ENCODE results near the gene NPIPB8.
"Not testable (repeated sequence)": the region's sequence is repeated elsewhere in the genome, so short reads cannot be mapped to it uniquely, and the experiment has no call there.

Gene NPIPB8

DNA sequence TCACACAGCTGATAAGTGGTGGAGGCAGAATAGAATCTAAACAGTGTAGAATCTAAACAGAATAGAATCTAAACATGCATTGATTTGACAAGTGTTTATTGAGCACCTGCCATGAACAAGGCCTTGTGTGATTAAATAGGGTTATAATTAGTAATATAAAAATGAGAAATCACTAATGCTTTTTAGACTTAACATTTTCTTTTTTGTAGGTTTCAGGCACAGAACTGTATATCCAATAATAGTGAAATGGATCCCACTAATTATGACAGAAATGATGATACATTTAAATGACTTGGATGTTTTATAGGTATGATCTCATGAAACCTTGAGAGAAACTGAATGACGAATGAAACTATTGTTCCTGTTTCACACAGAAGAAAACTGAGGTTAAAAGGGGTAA, at the start of gene NPIPB8:
Gene NPIPB8 (plus strand): TSS at position 301 of the 400 bp plus-strand sequence. CDS start 296 bp downstream, outside the sequence.
- DNase-seq (ENCODE audit: low spot score); FAIRE-seq: not testable (repeated sequence)

DNA sequence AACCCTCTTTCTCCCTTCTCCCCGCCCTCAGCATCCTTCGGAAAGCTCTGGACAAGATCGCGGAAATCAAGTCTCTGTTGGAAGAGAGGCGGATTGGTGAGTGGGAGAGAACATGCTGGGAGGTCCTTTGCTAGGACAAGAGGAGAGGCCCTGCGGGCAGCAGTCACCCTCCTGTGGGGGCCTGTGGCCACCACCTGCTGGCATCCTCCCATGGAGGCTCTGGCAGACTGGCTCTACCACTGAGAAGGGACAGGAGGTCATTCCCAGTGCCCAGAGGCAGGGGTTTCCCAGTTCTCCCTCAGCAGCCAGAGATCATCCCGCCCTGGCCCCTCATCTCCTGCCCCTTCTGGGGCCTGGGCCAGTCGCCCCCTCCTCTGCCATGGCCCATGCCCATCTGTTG, 48.8 kb upstream of the NPIPB8 start:
- no peak for DNase-seq (ENCODE audit: low spot score)
- FAIRE-seq = no peak

DNA sequence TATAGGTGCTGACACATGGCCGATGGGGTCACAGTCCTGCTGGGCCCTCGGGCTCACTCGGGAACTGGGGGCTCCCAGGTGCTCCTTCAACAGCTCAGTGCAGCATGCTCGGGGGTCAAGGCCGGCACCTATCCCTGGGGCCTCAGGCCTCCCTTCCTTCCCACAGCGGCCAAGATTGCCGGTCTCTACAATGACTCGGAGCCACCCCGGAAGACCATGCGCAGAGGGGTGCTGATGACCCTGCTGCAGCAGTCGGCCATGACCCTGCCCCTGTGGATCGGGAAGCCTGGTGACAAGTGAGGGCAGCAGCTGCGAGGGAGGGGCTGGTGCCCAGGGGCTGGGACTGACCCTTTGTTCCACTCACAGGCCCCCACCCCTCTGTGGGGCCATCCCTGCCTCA, 47.9 kb upstream of the NPIPB8 start:
- FAIRE-seq = no peak
- no peak for DNase-seq (ENCODE audit: low spot score)

DNA sequence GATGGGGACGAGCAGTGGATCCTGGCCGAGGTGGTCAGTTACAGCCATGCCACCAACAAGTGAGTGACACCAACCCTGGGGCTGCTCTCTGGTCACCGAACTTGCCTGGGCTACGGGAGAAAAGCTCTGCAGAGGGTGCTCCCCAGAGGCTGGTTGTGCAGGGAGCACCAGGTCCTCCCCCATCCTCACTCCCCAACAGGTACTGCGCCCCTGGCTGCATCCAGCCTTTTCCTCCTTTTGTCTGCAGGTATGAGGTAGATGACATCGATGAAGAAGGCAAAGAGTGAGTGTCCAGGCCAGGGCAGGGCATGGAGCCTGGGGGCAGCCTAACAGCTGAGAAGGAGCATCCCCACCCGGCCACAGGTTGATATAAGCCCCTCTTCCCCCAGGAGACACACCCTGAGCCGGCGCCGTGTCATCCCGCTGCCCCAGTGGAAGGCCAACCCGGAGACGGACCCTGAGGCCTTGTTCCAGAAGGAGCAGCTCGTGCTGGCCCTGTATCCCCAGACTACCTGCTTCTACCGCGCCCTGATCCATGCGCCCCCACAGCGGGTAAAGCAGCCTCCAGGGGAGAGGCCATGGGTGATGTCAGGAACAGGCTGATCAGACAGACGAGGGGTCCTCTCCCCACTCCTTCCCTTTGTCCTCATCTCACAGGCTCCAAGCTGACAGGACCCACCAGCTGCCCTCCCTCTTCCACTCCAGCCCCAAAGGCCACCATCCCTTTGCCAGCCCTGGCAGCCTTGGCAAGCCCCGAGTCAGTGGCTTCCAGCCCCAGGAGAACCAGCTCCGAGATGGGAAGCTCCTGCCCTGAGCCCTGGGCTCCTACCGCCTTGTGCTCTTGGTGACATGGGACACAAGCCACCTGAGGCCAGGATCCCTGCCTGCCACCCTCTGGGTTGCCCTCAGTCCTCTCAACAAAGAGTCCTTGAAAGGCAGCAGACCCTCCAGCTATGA, 47.2 kb upstream of the NPIPB8 start:
- FAIRE-seq = no peak

DNA sequence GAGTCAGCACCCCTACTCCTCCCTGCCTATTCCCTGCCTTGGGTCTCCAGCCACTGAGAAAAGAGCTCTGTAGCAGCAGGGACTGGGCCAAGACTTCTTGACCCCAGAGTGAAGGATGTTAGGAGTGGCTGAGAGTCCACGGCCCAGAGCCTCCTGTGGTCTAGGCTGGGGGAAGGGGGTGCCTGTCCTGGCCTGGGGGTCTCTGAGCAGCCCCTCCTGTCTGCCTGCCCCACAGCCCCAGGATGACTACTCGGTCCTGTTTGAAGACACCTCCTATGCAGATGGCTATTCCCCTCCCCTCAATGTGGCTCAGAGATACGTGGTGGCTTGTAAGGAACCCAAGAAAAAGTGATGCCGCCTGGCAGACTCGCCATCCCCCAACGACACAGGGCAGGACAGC, 46.5 kb upstream of the NPIPB8 start:
- FAIRE-seq = no peak
- DNase-seq (ENCODE audit: low spot score) = no peak

More for the DNA sequence above, 47.2 kb upstream of the NPIPB8 start:
- no peak for DNase-seq (ENCODE audit: low spot score)

DNA sequence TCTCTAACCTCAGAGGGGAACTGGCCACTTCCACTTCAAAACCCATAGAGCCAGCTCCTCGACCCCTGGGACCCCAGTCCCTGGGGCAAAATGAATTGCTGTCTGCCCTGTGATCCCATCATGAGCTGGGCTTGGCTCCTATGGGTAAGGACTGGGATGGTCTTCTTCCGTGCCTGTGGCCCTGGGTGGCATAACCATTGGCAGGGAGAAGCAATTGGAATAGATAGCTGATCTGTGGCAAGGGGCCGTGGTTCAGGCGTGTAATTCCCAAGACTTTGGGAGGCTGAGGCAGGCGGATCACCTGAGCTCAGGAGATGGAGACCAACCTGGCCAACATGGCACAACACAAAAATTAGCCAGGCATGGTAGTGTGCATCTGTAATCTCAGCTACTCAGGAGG, 45.4 kb upstream of the NPIPB8 start:
- DNase-seq (ENCODE audit: low spot score) (no peak), FAIRE-seq (no peak)

DNA sequence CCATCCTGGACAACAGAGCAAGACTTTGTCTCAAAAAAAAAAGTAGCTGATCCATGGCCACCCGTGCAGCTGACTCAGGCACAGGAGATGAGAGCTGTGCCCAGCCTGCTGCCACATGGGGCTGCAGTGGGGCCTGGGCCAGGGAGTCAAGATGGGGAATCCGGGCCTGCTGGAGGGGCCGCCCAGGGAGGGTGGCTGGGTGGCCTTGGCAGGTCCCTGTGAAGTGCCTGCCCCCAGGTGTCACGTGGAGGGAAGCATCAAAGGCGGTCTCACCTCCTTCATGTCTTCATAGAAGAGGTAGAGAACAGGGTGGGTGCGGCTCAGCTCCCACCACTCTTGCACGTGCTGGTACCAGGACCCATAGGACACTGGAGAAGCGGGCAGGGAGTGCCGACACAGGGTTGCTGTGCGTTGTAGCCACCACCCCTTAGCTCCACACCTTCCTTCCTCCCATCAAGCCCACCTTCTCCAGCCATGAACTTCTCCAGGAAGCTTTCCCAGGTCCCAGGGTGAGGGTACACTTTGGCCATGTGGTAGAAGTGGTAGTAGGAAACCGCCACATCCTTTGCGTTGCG, 44.8 kb upstream of the NPIPB8 start:
- FAIRE-seq = no peak
- DNase-seq (ENCODE audit: low spot score) = no peak

DNA sequence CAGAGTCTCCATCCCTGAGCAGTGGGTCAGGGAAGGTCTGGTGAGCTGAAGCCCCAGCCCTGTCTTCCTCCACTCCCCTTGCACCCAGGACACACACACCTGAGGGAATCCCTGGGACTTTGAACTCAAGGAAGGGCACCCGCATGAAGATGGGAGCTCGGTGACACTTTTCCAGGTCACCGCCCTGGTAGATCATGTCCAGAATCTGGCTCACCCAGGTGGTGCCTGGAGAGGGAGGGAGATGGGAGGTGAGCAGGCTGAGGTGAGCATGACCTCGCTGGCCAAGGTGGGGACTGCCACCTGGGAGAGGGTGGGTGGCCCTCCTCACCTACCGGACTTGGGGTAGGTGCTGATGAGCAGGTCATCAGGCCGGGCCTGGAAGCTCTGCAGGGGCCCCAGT, 42.4 kb upstream of the NPIPB8 start:
- not testable (repeated sequence) for FAIRE-seq

DNA sequence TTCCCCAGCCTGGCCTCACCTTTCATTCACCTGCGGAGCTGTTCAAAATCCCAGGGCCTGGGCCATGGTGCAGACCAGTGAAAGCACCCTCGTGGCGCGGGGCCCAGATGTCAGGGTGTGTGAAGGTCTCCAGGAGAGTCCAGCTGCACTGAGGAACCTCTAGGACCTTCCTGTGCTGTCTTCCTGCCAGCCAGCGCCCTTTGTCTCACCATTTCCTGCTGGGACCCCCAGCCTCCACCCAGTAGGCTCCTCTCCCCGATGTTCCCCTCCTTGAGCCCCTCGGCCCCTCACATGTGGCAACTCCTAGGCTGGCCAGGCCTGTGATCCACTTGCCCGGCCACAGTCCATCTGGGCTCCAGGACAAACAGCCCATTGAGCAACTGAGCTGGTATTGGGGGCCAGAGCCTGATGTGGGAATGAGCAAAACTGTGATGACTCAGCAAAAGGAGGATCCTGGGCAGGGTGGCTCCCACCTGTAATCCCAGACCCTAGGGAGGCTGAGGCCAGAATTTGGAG, 41.7 kb upstream of the NPIPB8 start:
- DNase-seq (ENCODE audit: low spot score) (no peak), FAIRE-seq (no peak)

More for the DNA sequence above, 42.4 kb upstream of the NPIPB8 start:
- DNase-seq (ENCODE audit: low spot score) = not testable (repeated sequence)

DNA sequence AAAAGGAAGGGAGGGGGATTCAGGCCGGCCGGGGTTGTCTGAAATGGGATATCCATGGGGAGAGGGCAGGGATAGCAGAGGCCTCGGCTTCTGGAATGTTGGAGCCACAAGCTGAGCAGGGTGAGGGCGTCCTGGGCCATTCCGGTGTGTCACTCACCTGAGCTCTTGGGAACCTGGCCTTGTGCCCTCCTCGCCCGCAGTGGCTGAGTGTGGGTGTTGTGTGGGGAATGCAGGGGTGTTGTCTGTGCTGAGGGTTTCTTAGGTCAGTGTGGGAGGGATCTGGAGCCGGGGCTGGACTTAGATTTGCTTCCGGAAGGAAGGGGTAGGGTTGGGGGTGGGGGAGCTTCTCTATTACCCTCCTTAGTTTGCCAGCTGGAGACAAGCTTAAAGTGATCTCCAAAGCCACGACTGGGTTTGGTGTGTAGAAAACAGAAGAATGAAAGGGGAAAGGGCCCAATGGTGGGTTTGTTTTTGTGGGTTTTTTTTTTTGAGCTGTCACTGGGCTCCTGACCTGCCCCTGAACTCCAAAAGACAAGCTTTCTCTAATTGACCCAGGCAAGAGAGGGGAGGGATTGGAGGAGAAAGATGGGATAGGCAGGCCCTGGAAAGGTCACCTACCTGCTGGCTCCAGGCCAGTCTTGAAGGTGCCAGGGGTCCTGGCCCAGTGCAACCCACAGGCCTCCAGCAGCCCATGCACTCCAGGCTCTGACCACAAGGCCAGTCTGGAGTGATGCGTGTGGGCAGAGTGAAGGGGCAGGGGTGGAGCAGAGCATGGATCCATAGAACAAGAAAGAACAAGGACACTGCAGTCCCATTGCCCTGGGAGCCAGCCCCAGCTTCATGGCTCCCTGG, 40.8 kb upstream of the NPIPB8 start, which contains the start of gene SULT1A2:
Gene SULT1A2 (minus strand): TSS at position 211 of the 852 bp plus-strand sequence. CDS start 1,120 bp downstream, outside the sequence.
- FAIRE-seq (no peak), DNase-seq (ENCODE audit: low spot score) (no peak)

DNA sequence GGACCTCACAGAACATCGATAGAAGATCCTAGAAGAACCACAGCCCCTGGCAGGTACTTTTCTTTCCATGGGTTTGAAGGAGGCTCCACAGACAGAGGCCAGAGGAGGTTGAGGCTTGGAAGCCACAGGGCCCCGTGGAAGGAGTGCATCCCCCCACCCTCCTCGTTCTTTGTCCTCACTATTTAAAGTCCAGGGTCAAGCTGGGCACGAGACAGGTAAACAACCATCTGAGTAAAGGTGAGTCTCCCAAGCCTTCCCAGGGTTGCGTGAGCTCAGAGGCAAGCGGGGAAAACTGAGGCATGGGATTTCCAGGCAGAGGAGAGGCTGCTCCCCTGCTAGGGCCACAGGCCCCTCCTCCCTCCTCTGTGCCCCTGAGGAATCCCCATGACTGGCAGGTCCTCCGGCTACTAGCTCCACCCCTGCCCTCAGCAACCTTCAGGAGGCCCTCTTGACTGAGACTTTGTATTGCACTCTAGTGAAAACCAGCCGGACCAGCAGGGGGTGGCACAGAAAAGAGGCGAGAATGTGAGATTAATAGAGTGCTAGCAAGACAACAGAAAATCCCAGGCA, 40.1 kb upstream of the NPIPB8 start:
- DNase-seq (ENCODE audit: low spot score) (no peak), FAIRE-seq (no peak)

DNA sequence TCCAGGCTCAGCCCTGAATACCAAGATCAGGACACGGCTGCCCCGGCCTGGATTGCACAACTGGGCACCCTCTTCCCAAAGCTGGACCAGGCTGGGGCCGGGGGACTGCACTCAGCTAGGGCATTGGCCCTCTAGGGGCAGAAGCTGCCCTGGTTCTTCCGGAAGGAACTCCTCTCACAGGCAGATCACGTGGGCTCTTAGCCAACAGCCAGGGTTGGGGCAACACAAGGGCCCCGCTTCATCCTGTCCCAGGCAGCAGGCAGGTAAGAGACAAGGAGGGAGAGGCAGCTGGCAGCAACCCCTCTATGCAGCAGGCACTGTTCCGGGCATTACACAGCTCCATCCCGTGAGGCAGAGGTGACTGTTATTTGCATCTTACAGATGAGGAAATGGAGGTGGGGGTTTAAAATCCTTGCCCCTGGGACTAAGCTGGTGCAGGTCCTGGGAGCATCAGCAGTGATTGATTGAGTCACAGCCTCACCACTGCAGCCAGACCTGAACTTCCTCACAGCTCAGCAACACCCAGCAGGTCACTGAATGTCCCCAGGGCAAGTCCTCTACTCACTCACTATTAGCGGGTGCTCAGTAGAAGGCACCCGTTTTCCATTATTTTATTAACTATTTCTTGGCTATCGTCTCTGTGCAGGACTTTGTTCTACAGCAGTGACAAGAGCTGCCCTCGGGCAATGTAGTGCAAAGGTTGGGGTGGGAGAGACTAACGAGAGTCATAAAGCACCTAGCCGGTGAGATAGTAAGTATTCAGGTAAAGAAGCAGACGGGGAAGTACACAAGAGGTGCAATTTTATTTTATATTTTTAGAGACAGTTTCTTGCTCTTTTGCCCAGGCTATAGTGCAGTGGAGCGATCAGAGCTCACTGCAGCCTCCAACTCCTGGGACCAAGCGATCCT, 38.2 kb upstream of the NPIPB8 start:
- not testable (repeated sequence) for DNase-seq (ENCODE audit: low spot score); FAIRE-seq

DNA sequence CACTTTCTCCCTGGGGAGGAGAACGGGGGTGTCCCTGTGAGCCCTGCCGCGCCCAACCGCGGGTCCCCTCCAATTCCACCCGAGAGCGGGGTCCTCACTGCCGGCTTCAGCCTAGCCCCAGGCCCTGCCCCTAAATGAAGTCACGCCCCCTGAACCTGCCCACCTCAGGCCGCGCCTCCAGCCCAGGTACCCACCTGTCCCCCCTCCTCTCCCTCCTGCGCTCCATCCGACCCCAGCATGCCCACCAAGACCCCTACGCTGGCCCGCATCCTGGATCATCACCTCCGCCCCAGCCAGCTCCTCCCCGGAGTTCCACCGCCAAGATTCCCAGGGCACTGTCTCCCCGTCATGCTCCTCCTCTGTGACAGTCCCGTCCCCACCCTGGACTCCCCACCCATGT, 36.9 kb upstream of the NPIPB8 start:
- FAIRE-seq; DNase-seq (ENCODE audit: low spot score): not testable (repeated sequence)

DNA sequence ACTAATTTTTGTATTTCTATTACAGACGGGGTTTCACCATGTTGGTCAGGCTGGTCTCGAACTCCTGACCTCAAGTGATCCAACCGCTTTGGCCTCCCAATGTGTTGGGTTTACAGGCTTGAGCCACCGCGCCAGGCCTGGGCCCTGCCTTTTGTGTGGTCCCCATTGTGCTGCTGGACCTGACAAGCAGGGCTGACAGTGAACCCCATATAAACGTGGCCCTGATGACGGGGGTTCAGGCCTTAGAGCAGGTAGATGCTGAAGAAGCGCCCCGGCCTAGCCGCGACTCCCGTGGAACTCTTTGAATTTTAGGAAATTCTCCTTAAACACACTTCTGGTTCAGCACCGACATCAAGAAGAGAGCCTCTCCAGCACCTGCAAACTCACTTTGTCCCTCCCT, 36.3 kb upstream of the NPIPB8 start:
- not testable (repeated sequence) for DNase-seq (ENCODE audit: low spot score); FAIRE-seq

DNA sequence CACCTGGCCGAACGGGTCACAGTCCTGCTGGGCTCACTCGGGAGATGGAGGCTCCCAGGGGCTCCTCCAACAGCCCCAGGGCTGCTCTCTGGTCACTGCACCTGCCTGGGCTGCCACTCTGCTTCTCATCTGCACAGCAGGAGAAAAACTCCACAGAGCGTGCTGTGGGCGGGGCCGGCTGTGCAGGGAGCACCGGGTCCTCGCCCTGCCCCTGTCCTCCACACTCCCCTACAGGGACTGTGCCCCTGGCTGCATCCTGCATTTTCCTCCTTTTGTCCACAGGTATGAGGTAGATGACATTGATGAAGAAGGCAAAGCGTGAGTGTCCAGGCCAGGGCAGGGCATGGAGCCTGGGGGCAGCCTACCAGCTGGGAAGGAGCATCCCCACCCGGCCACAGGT, 35.8 kb upstream of the NPIPB8 start:
- not testable (repeated sequence) for DNase-seq (ENCODE audit: low spot score); FAIRE-seq

DNA sequence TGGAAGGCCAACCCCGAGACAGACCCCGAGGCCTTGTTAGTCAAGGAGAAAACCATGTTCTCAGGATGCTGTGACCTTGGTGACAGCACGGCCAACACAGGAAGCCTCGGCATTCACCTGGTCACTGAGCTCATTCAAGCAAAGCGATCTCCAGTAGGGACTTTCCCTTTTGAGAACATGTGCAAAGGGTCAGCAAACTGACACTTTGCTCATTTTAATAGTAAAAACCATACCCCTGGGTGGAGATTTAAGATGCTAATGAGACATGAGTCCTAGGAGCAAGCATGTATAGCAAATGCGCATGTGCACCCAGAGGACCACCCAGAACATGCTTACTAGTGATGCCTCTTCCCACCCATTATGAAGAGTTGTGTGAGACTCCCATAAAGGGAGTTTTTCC, 35.3 kb upstream of the NPIPB8 start:
- FAIRE-seq (no peak), DNase-seq (ENCODE audit: low spot score) (no peak)

DNA sequence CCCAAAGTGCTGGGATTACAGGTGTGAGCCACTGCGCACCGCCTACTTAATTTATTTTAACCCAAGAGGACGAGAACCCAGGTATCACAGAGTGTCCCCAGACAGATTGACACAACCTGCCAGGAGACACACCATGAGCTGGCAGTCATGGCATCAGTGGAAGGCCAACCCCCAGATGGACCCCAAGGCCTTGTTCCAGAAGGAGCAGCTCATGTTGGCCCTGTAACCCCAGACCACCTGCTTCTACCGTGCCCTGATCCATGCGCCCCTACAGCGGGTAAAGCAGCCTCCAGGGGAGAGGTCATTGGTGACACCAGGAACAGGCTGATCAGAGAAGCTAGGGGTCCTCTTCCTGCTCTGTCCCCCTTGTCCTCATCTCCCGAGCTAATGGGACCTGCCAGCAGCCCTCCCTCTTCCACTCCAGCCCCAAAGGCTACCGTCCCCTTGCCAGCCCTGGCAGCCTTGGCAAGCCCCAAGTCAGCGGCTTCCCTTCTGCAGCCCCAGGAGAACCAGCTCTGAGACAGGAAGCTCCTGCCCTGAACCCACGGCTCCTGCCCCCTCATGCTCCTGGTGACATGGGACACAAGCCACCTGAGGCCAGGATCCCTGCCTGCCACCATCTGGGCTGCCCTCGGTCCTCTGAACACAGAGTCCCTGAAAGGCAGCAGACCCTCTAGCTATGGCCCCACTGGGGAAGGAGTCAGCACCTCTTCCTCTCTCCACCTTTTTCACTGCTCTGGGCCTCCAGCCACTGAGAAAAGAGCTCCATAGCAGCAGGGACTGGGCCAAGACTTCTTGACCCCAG, 34.3 kb upstream of the NPIPB8 start:
- FAIRE-seq (no peak), DNase-seq (ENCODE audit: low spot score) (no peak)

DNA sequence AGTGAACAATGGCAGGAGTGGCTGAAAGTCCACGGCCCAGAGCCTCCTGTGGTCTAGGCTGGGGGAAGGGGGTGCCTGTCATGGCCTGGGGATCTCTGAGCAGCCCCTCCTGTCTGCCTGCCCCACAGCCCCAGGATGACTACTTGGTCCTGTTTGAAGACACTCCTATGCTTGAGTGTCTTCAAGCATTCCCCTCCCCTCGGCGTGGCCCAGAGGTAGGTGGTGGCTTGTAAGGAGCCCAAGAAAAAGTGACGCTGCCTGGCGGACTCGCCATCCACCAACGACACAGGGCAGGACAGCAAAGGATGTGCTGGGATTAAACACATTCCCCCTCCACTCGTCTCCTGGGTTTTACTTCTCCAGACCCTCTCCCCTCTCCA, 33.7 kb upstream of the NPIPB8 start:
- FAIRE-seq = no peak
- no peak for DNase-seq (ENCODE audit: low spot score)

Data from RCC 7860 (cell line).